OCI-LY3 (cell line): ENCODE data around the gene TSPYL2.

Source experiments
- EZH2phosphoT487 ChIP-seq: fragments of 200-600 bp; shearing (Covaris generic); IDR thresholded peaks from 2 replicates; pipeline ENCODE4 v1.6.1; 2018; ENCODE audit warnings: antibody characterized with exemption, mixed run types, low read depth
- TF ChIP-seq, protein P1 (sequence below): fragments of 200-600, 300-600 bp; sonication (generic); IDR thresholded peaks from 2 replicates; pipeline ENCODE4 v1.5.1; 2014; ENCODE audit warnings: antibody characterized with exemption, low read length, low read depth

DNA sequence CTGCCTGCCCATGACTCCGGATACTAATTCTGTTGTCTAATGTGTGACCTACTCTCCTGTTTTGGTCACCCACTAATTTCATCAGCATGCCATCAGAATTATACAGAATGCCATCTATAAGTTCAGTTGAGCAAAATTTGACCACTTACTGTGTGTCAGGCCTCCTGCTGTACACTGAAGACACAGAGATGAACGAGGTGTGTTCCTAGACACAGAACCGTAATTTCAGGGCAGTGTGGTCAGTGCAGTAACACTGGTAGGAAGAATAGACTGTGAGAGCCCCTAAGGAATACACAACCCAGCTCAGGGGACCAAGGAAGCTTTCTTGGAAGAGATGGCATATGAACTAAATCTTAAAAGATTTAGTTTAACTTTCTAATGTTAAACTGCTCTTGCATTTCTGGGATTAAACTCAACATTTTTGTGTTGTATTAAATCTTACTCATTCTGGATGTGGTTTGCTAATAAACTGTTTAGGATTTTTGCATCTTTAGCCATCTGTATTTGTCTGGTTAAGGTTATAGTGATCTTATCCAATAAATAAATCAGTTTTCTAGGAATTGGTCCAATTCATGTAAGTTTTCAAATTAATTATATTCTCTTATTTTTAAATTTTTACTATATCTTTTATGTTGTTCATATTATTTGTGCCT, 46.1 kb downstream of the TSPYL2 start:
- TF ChIP-seq, protein P1, sequence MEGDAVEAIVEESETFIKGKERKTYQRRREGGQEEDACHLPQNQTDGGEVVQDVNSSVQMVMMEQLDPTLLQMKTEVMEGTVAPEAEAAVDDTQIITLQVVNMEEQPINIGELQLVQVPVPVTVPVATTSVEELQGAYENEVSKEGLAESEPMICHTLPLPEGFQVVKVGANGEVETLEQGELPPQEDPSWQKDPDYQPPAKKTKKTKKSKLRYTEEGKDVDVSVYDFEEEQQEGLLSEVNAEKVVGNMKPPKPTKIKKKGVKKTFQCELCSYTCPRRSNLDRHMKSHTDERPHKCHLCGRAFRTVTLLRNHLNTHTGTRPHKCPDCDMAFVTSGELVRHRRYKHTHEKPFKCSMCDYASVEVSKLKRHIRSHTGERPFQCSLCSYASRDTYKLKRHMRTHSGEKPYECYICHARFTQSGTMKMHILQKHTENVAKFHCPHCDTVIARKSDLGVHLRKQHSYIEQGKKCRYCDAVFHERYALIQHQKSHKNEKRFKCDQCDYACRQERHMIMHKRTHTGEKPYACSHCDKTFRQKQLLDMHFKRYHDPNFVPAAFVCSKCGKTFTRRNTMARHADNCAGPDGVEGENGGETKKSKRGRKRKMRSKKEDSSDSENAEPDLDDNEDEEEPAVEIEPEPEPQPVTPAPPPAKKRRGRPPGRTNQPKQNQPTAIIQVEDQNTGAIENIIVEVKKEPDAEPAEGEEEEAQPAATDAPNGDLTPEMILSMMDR, result no peak
- TF ChIP-seq EZH2phosphoT487, result no peak
